ENCODE measurements around the gene MVB12B. TPM values are rescaled to one million over a fixed set of nuclear protein-coding genes. Genes with fewer than 3 reads are reported as not detected.
"Not testable (repeated sequence)": the region's sequence is repeated elsewhere in the genome, so short reads cannot be mapped to it uniquely, and the experiment has no call there.

Gene MVB12B
- polyA plus RNA-seq, 1 donor from 2014 or later: 39.5 TPM

GRCh38 chr9:126475933-126476555, 149.4 kb downstream of the MVB12B start:
- no peaks in the 10 kb centered on the region for H4K20me1 ChIP-seq (ENCODE audit: insufficient read depth)
- no peaks in the 10 kb centered on the region for H3K27me3 ChIP-seq (ENCODE audit: insufficient read depth, low read depth, low read length)
- TF ChIP-seq POLR2AphosphoS5 (IDR thresholded peaks at IDR 0.05) (no peak), RAD21 (conservative IDR thresholded peaks at IDR 0.05) (no peak), CTCF (IDR thresholded peaks at IDR 0.05; ENCODE audit: poor library complexity, severe bottlenecking) (no peak), REST (IDR thresholded peaks at IDR 0.05; ENCODE audit: borderline replicate concordance) (no peak), MXI1 (conservative IDR thresholded peaks at IDR 0.05; ENCODE audit: poor library complexity, severe bottlenecking) (no peak), SMC3 (conservative IDR thresholded peaks at IDR 0.05; ENCODE audit: poor library complexity) (no peak), EP300 (conservative IDR thresholded peaks at IDR 0.05; ENCODE audit: poor library complexity, severe bottlenecking) (no peak), TAF1 (IDR thresholded peaks at IDR 0.05; ENCODE audit: low read depth) (no peak), EZH2 (IDR thresholded peaks at IDR 0.05; ENCODE audit: borderline replicate concordance, insufficient read depth, low read length, poor library complexity, severe bottlenecking) (no peak)
- H3K27ac ChIP-seq (ENCODE audit: low read length): no peak overlapping the region
- no peaks in the 10 kb centered on the region for H3K9me2 ChIP-seq (ENCODE audit: insufficient read depth, low read length)
- H3K9ac ChIP-seq (ENCODE audit: low read length): no peak overlapping the region
- no peak overlapping the region for H3K4me3 ChIP-seq (ENCODE audit: low read length)
- H2AFZ ChIP-seq (ENCODE audit: low read depth, low read length): no peak overlapping the region
- H3K9me3 ChIP-seq (ENCODE audit: low read length): no peaks in the 10 kb centered on the region
- H3K36me3 ChIP-seq (ENCODE audit: insufficient read depth, low read length): no peaks in the 10 kb centered on the region
- H3F3A ChIP-seq (ENCODE audit: insufficient read depth, low read length, poor library complexity, severe bottlenecking): no peaks in the 10 kb centered on the region
- no peak overlapping the region for H3K4me2 ChIP-seq (ENCODE audit: low read length)
- H3K79me2 ChIP-seq (replicated peaks; ENCODE audit: insufficient read depth, low read length): no peaks in the 10 kb centered on the region

- not testable (repeated sequence) for H3K9me3 ChIP-seq (ENCODE audit: low read length); H3K4me2 ChIP-seq (ENCODE audit: low read length); H3K9ac ChIP-seq (ENCODE audit: low read length); H3K9me2 ChIP-seq (ENCODE audit: insufficient read depth, low read length); H3K27ac ChIP-seq (ENCODE audit: low read length); H3K27me3 ChIP-seq (ENCODE audit: insufficient read depth, low read depth, low read length); H4K20me1 ChIP-seq (ENCODE audit: insufficient read depth); H3K36me3 ChIP-seq (ENCODE audit: insufficient read depth, low read length); H2AFZ ChIP-seq (ENCODE audit: low read depth, low read length); H3K79me2 ChIP-seq (replicated peaks; ENCODE audit: insufficient read depth, low read length); H3K4me3 ChIP-seq (ENCODE audit: low read length); H3F3A ChIP-seq (ENCODE audit: insufficient read depth, low read length, poor library complexity, severe bottlenecking)
Measured at GRCh38 chr9:126477432-126477831, 150.8 kb downstream of the MVB12B start.
